Measurements from ENCODE around the gene FLT3LG. TPM values are rescaled to one million over a fixed set of nuclear protein-coding genes. Genes with fewer than 3 reads are reported as not detected.

FLT3LG gene
- total RNA-seq, 4 donors from 2014 or later, result 2.8 to 6.0 (median 4.4) TPM

DNA sequence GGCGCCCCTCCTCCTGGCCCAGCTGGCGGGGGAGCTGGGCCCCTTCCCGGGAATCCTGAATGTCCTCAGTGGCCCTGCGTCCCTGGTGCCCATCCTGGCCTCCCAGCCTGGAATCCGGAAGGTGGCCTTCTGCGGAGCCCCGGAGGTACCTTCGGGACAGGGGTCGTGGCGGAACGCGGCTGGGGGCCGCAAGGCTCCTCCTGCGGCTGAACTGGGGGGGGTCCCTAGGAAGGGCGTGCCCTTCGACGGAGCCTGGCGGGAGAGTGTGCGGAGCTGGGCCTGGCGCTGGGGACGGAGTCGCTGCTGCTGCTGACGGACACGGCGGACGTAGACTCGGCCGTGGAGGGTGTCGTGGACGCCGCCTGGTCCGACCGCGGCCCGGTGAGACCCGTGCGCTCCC lies 12.4 kb upstream of the FLT3LG start:
- no peak overlapping the region for H3K4me3 ChIP-seq (ENCODE audit: low read depth, poor library complexity, severe bottlenecking)
- DNase-seq (ENCODE audit: low spot score in 2 of 2), result no peak
- 97 to 98% methylated on average over 34 to 37 of the region's 37 CpGs for WGBS, 2 donors
- intact Hi-C loops (cut with DNase I; ENCODE audit: low total_unique reads), result no loop called here
- TF ChIP-seq POLR2A (IDR thresholded peaks at IDR 0.05), result no peak
- TF ChIP-seq, protein P1, sequence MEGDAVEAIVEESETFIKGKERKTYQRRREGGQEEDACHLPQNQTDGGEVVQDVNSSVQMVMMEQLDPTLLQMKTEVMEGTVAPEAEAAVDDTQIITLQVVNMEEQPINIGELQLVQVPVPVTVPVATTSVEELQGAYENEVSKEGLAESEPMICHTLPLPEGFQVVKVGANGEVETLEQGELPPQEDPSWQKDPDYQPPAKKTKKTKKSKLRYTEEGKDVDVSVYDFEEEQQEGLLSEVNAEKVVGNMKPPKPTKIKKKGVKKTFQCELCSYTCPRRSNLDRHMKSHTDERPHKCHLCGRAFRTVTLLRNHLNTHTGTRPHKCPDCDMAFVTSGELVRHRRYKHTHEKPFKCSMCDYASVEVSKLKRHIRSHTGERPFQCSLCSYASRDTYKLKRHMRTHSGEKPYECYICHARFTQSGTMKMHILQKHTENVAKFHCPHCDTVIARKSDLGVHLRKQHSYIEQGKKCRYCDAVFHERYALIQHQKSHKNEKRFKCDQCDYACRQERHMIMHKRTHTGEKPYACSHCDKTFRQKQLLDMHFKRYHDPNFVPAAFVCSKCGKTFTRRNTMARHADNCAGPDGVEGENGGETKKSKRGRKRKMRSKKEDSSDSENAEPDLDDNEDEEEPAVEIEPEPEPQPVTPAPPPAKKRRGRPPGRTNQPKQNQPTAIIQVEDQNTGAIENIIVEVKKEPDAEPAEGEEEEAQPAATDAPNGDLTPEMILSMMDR (IDR thresholded peaks at IDR 0.05), result no peak

DNA sequence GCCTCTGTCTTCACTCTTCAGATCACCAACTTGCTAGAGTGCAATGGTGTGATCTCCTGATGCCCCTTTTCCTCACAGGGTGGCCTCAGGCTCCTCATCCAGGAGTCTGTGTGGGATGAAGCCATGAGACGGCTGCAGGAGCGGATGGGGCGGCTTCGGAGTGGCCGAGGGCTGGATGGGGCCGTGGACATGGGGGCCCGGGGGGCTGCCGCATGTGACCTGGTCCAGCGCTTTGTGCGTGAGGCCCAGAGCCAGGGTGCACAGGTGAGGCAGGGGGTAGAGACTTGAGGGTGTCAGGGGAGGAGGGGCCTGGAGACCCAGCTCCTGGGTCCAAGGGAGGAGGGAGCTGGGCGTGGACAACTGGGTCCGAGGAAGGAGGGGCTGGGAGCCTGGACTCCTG lies 11.5 kb upstream of the FLT3LG start:
- H3K4me3 ChIP-seq (ENCODE audit: low read depth, poor library complexity, severe bottlenecking), result no peak overlapping the region
- 90 to 93% methylated on average over 12 of the region's 12 CpGs for WGBS, 2 donors
- intact Hi-C loops (cut with DNase I; ENCODE audit: low total_unique reads), result no loop called here
- no peak for DNase-seq (ENCODE audit: low spot score in 2 of 2)
- TF ChIP-seq POLR2A (IDR thresholded peaks at IDR 0.05), result no peak
- TF ChIP-seq, protein P1 (IDR thresholded peaks at IDR 0.05), result no peak

DNA sequence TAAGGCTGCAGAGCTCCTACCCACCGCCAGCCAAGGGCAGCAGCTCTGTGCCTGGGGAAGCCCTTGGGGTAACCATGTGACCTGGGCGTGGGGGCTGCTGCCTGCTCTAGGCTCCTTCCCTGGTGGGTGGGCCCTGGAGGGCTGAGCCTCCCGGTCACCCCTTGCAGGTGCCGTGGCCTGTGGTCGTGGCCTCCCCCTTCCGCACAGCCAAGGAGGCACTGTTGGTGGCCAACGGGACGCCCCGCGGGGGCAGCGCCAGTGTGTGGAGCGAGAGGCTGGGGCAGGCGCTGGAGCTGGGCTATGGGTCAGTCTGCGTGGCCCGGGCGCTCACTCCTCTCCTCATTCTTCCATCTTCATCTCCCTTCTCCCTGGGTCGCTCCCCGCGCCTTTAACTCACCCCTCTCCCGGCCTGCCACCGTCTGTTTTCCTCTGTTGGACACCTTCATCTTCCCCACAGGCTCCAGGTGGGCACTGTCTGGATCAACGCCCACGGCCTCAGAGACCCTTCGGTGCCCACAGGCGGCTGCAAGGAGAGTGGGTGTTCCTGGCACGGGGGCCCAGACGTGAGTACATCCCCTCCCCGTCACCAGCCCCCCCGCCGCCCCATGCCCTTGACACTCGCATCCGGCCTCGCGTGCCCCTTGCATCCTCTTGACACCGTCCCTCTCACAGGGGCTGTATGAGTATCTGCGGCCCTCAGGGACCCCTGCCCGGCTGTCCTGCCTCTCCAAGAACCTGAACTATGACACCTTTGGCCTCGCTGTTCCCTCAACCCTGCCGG lies 9.9 kb upstream of the FLT3LG start:
- DNase-seq (ENCODE audit: low spot score in 2 of 2), result no peak
- TF ChIP-seq POLR2A (IDR thresholded peaks at IDR 0.05), result no peak
- TF ChIP-seq, protein P1 (IDR thresholded peaks at IDR 0.05), result no peak
- intact Hi-C loops (cut with DNase I; ENCODE audit: low total_unique reads), result no loop called here
- no peak overlapping the region for H3K4me3 ChIP-seq (ENCODE audit: low read depth, poor library complexity, severe bottlenecking)
- WGBS, 2 donors, result 93% methylated on average over 39 of the region's 39 CpGs

DNA sequence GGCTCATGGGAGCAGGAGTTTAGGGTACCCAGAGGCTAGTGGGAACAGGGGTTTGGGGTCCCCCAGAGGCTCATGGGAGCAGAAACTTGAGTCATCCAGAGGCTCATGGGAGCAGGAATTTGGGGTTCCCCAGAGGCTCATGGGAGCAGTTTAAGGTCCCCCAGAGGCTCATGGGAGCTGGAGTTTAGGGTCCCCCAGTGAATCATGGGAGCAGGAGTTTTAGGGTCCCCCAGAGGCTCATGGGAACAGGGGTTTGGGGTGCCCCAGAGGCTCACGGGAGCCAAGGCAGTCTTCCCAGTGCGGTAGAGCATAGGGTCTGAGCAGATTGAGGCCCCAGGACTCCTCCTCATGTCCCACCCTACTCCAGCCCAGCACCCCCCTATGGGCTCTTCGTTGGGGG lies 8.6 kb upstream of the FLT3LG start:
- H3K4me3 ChIP-seq (ENCODE audit: low read depth, poor library complexity, severe bottlenecking), result no peak overlapping the region
- intact Hi-C loops (cut with DNase I; ENCODE audit: low total_unique reads), result no loop called here
- DNase-seq (ENCODE audit: low spot score in 2 of 2), result no peak
- no peak for TF ChIP-seq POLR2A (IDR thresholded peaks at IDR 0.05)
- TF ChIP-seq, protein P1 (IDR thresholded peaks at IDR 0.05), result no peak
- 91 to 97% methylated on average over 3 of the region's 3 CpGs for WGBS, 2 donors

DNA sequence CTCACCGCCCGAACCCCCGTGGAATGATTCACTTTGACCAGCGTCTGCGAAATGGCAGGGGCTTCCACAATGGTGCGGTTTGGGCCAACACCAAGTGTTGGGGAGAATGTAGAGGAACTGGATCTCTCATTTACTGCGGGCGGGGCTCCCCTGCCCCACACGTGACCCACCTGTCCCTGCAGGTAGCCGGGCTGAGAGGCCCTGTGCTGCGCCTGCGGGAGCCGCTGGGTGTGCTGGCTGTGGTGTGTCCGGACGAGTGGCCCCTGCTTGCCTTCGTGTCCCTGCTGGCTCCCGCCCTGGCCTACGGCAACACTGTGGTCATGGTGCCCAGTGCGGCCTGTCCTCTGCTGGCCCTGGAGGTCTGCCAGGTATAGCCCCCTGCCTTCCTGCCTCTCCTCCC lies 5.8 kb upstream of the FLT3LG start:
- no peak overlapping the region for H3K4me3 ChIP-seq (ENCODE audit: low read depth, poor library complexity, severe bottlenecking)
- DNase-seq (ENCODE audit: low spot score in 2 of 2), result peak in 1 of 2 donors; percentile 60
- WGBS, 2 donors, result 35 to 73% methylated on average over 19 of the region's 19 CpGs
- no peak for TF ChIP-seq POLR2A (IDR thresholded peaks at IDR 0.05)
- TF ChIP-seq, protein P1 (IDR thresholded peaks at IDR 0.05), result no peak
- intact Hi-C loops (cut with DNase I; ENCODE audit: low total_unique reads), result no loop called here

All from lower leg skin (tissue), 4 donors.